HG02970 (cell line): ENCODE results near the gene KCNQ1.

Experiments
- ATAC-seq: cut with Tn5 transposase; IDR thresholded peaks from one replicate; pipeline ENCODE4 v1.9.1; 2021; ENCODE audit warnings: mild to moderate bottlenecking, moderate library complexity, moderate number of reproducible peaks; ENCODE audit not compliant: unreplicated experiment, low FRiP score

The KCNQ1 gene

DNA sequence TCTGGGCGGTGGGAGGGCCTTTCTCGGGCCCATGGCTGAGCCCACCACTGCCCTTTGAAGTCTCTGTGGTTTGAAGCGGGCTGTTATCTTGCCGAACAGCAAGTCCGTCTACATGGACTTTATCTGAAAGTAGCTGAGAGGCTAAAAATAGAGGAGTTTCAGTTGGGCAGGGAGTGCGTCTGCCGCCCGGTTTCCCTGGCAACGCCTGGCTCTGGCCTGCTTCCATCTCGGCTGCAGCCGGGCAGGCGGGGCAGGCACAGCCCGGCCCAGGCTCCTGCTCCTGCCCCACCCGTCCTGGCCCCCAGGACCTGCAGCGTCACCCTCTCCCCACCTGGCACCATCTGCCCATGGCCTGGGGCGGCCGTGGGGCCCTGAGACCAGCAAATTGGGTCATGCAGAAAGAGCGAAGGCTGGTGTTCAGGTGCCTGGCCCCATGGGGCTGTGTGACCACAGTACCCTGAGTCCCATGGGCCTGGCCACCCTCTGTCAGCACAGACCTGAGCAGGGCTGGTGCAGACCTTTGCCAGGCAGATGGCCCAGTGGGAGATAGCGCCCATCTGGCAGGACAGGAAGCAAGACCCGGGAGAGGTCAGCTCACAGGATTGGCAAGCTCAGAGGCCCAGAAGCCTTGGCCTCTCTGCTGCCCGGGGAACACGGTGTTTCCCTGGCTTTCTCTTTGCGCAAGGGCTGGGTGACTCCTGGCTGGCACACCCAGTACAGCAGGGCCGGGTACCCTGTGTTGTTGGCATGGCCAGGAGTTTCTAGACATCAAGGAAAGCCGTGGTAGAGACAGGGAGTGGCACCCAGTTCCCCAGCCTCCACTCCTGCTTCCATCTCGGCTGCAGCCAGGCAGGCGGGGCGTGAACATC lies 334.1 kb downstream of the KCNQ1 start:
- no peak for ATAC-seq

DNA sequence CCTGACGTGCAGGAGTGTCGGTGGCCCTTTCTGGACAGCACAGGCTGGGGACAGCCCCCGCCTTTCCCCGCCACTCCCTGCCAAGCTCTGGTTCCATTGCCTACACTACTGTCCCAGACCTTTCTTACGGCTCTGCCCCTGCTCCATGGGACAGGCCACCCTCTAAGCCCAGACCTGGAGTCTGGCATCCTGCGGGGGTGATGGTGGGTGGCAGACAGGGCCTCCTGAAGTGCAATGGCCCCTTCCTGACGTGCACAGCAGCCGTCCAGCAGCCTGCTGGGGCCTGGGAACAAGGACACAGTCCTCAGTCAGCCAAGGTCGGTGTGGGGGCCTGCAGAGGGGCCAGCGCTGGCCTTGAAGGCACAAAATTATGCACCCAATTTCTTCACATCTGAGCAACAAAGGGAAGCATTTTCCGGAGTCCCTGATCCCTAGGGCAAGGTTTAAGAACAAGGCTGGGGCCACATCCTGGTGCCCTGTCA lies 334.7 kb downstream of the KCNQ1 start:
- no peak for ATAC-seq

DNA sequence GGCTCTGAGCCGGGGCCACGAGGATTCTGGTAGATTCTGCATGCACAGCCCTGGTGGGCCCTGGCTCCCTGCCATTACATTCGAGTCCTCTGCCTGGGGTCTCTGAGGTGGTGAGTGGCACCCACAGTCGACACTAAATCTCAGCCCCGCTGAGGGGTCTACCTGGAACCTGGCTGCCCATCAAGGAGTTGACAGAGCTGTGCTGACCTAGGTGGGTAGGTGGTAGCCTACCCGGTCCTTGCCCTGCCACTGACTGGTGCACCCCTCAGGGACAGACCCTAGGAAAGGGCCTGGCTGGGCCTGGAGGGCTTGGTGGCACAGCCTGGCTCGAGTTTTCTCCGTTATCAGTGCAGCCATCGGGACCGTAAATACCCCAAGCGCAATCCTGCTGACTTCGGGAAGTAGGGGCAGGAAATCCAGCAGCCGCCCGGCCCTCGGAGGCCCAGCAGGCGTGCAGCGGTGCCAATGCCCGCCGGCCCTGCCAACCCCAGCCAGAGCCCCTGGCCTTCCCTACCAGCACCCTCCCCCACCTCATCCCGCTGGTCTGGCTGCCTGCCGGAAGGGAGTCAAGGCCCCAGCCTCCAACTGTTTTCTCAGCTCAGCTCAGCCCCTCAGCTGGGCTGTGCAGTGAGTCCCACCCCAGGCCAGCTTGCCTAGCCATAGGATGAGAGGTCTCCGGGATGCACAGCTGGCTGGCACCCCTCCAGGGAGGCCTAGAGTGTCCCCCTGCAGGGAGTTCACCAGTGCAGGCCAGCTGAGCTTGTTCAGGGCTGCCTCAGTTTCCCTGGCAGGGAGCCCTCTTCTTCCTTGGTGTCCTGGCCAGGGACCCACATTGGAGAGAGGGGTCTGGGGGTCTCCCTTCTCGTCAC lies 335.4 kb downstream of the KCNQ1 start:
- no peak for ATAC-seq

DNA sequence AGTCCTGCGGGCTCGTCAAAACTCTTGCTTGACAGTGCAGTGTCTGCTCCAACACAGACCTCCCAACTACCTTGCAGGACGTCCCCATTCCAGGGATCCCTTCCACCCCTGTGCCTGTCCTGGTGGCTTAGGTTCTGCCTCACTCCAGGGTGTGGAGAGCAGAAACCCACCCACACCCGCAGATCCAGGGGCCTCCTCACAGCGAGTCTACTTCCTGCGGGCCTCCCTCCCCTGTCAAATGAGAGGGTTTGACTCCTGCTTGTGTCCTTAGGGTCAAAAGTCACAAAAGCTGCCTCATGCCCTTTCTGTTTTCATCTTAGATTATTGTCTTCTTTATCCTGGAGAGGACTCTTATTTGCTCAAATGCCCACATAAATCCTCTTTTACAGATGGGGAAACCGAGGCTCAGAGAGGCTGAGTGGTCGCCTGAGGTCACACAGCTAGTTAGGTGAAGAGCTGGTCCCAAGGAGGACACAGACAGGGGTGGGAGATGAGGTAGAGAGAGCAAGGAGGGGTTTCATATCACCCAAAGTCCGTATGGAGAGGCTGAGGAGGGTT lies 336.1 kb downstream of the KCNQ1 start:
- no peak for ATAC-seq

DNA sequence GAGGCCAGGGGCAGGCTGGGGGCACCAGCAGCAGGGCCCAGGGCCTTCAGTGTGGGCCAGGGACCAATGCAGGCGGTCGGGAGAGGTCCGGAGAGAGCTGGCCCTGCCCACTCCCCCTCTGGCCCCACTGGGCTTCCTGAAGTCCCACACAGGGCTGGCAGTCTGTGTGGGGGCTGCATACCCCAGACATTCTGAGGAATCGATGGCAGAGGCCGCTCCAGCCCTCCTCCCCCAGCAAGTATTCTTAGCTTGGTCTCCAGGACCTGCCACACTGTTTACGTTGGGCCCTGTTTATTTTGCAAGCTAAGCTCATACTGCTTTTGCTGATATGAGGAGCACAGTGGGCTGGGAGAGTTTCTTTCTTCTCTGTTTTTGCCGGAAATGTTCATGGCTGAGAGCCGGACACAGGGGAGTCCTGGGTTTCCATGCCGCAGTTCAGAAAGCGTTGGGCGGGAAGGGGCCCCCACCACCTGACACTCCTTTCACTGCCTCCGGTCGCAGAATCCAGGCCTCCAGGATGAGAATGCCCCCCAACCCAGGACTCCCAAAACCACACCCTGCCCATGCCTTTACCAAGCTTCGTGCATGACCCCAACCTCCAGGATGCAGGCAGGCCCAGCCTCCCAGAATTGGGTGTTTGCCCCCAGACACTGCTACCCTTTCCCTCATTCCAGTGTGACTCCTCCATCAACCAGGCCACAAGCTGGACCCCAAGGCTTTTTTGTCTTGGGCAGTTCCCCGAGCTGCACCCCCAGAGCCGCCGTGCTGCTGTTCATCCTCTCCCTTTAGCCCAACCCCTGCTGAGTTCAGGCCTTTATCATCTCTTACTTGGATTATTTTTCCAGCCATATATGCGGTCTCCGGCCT lies 336.8 kb downstream of the KCNQ1 start:
- ATAC-seq = no peak

DNA sequence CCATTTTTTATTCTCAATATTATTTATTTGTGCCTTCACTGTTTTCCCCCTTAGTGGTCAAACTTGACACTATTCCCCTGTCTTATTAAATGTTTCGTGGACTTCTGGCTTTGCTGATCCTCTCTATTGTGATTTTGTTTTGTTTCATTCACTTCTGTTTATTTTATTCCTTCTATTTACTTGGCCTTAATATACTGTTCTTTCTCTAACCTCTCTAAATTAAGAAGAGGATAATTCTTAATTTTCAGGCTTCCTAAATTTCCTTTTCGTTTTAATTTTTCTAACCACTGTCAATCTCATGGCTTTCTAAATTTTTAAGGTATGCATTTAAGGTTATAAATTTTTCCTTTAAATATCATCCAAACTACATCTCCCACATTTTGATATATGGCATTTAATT lies 338.0 kb downstream of the KCNQ1 start:
- no peak for ATAC-seq

DNA sequence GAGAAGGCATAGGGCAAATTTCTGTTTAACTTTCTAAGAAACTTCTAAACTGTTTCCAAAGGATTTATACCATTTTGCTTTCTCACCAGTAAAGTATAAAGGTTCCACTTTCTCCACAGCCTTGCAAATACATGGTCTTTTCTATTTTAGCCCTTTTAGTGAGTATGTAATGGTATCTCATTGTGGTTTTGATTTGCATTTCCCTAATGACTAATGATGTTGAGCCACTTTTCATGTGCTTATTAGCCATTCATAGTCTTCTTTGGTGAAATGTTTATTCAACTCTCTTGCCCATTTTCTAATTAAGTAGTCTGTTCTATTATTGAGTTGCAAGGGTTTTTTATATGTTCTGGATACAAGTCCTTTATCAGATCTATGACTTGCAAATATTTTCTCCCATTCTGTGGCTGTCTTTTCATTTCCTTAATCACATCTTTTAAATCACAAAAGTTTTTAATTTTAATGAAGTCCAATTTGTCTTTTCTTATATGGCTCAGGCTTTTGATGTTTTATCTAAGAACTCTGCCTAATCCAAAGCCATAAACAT lies 338.8 kb downstream of the KCNQ1 start:
- ATAC-seq = no peak

DNA sequence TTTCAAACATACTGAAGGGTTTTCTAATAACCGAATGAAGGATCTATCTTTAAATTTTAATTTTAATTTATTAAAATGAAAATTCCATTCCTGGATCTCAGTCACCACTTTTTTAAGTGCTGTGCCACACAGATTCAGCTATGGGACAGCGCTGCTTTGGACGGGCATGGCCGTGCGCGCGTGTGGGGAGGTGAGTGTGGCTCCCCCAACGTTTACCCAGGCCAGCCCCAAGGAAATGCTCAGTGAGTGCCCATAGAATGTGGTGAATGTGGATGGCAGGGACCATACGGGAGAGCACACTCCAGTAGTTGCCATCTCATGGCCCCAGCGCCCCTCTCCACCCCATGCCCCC lies 343.0 kb downstream of the KCNQ1 start:
- no peak for ATAC-seq

DNA sequence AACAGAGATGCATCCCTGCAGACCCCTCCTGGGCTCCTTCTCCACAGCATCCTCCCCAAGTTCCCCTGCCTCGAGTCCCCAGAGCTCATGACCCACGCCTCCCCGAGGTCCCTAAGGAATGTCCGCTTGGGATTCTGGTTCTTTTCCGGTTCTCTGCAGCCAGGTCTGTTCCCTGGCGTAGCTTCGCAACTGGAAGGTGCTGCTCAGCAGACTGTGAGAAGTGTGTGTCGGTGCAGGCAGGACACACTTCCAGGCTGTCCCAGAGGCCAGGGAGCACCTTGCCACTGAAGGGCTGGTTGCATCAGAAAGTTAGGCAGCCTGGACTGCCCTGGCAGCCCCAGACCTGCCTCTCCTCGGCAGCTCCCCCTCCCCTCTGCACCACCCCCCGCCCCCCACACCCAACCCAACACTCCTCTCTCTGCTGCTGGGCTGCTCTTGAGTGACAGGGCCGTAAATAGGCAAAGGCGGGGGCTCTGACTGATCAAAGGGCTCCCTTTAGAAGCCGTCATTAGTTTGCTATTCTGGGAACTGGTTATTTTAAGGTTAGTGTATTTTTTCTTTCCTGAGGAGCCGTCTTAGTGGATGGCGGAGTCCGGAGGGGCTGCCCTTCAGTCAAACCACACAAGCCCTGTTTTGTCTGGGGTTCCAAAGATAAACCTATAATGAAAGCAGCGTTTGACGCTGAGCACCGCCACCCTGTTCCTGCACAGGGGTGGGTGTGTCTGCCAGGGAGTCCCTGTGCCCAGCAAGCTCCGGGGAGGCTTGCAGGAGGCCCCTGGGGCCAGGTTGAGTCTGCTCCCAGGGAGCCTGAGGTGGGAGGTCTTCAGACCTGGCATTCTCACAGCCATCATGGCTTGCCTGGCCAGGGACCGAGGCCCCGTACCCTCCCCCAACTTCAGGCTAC lies 343.6 kb downstream of the KCNQ1 start:
- no peak for ATAC-seq

DNA sequence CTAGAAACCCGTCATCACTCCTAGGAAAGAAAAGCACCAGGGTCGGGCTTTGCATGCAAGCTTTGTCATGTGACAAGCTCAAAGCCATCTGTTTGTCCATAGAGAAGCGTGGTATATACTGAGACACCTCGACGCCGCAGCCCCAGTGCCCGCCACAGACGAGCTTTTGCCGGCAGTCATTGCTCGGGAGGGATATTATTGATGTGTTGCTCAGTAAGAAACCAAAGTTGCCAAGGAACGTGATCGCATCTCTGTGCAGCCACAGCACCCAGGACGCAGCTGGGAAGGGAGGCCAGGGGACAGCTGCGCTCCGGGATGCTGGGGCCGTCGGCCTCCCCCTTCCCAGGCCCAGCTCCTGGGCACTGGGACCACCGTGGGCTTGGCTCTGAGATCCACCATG lies 344.5 kb downstream of the KCNQ1 start:
- ATAC-seq = no peak

DNA sequence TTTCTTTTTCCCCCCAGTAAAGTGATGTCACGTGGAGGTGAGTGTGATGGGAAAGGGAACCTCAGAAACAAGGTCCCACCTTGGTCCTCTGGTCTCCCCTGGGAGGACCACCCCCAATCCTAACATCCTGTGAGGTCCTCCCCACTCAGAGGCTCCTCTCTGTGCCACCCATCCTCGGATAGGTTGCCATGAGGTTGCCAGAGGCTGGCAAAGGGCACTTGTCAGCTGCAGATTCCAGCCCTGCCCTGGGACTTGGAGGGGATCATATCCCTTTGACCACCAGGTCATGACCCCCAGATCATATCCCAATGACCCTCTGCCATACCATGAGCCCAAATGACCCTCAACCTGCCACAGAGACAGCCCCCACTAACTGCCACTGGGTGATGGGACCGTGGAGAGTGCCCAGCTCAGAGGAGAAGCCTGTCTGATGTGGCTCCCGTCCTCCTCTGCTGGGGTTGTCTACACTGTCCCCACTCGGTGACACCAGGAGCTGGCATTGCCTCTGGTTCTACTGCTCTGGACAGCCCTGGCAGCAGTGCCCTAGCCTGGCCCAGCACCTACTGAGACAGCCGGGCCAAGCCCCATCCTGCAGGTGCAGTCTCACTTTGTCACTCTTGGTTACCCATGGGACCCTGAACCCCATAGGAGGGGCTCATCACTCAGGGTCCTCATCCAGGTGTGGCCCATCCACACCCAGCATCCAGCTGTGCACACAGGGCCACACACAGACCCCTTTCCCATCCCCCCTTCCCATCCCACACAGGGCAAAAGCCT lies 345.2 kb downstream of the KCNQ1 start:
- no peak for ATAC-seq

DNA sequence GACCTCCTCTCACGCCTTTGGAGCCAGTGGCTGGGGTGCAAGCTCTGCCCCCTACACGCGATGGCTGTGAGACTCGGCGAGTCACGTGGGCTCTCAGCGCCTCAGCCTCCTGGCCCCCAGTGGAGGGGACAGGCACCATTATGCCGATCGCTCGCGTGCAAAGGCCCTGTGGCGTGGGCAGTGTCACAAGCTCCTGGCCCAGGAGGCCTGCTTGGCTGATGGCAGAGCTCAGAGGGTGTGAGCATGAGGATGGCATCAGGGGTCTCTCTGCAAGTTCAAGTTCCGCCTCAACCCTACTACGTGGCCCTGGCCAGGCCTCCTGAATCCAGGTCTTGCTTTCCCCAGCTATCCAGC lies 345.7 kb downstream of the KCNQ1 start:
- no peak for ATAC-seq

DNA sequence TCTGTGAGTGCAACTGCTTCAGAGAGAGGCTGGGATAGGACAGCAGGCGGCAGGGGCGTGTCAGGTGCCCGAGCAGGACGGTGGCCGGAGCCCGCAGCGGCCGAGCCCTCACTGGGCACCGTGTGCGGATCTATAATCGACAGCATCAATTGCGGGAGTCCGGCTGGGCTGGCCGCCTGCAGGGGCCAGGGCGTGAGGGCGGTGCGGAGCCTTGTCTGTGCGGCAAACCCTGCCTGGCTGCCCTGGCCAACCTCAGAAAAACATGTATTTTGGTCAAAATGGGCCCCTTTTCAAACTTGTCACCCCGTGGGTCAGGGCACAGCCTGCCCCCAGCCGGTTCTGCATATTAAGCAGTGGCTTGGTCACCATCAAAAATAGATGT lies 346.3 kb downstream of the KCNQ1 start:
- ATAC-seq = no peak

DNA sequence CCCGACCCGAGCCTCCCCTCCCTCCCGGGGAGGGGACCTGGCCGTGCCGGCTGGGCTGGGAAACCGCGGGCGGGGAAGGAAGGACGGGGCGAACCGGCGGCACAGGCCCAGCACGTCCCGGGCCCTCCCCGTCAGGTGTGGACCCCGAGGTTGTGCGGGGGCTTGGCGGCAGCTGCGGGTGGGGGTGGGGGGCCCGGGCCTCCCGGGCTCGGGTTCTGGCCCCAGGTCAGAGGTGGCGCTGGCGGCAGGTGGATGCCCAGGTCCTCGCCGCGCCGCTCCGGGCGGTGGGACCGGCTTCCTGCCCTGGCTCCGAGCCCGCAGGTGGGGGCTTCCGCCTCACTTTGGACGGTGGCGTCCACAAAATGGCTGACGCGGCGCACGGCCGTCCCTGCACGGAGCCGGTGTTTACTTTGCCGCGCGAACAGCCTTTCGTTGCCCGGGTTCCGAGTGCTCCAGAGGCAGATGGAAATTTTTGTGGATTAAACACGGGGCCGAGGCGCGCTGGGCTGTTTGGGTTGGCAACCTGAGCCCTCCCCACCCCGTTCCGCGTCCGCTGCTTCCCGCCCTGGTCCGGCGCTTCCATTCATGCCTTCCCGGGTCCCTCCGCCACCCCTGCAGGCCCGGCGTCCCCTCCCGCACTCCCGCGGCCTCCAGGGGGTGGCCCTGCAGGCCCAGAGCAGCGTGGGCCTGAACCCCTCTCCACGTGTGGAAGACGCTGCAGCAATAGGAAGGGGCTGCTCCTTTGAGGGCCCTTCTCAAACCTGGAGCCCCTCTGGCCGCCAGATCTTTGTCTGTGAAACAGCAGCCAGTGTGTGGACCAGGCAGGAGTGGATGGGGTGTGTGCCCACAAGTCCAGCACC lies 346.9 kb downstream of the KCNQ1 start:
- no peak for ATAC-seq

DNA sequence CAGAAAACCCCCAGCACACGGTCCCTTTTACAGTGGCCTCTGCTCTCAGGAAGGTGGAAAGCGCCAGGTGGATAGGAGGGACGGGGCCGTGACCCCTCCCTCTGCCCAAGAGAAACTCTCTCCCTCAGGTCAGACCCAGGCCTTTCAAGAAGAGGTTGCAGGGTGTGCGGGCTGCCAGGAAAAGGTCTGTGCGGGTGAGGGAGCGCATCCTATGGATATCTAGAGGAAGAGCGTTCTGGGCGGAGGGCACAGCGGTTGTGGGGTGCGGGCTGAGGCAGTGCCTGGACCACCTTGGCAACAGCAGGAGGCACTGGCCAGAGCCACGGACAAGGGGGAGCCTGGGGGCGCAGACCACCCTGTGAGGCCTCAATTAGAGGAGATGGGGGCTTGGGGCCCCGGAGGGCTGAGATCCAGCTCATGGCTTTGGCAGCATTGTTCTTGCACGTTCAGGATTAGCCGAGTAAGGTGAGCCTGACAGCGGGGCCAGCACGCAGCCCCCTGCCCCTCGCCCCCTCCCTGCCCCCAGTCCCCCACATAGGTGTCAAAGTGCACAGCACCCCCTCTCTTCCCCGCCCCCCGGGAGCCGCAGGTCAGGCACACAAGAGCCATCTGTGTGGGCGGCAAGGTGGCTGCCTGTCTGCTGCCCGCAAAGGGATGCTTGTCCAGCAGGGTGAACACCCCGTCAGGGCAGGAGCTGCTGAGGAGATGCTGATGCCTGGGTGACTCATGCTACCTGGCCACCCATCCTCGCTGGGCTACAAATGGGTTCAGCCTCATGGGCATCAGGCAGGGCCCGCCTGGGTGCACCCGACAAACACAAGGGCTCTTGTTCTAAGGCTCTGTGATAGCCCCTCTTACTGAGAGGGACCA lies 347.8 kb downstream of the KCNQ1 start:
- no peak for ATAC-seq

DNA sequence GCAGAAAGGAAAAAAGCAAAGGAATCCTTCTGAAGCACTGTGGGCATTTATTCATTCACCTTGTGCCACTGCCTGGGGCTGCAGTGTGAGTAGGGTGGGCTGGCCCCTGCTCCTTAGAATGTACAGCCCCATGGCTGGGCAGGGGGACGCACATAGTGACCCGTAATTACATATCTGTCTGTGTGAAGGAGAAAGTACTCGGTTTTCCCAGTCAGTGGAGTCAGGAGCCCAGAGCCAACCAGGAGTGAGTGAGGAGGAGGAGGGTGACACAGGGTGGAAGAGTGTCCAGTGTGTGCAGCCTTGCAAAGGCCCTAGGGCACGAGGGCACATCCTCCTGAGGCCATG lies 348.9 kb downstream of the KCNQ1 start:
- ATAC-seq = no peak
